ENCODE results near the gene SLC39A11.

Gene SLC39A11

DNA sequence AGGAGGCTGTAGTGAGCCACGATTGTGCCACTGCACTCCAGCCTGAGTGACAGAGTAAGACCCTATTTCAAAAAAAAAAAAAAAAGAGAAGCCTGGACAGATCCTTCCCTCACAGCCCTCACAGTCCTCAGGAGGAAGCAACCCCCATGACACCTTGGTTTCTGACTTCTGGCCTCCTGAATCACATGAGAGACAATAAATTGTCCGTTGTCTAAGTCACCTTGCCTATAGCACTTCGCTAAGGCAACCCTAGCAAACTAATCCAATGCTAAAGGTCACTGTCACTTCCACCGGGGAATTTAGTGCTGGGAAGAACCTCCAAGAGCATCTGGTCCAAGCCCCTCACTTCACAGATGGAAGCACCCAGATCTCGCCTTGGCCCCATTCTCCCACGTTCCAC is 18.9 kb upstream of the SLC39A11 start:
- no peak for DNase-seq
- Histone ChIP-seq H3K36me3 (ENCODE audit: control insufficient read depth in 4 of 4, insufficient read depth in 4 of 4, low read length in 3 of 4) (no peaks in the 10 kb centered on the region), H3K27me3 (replicated peaks in 2 of 5; ENCODE audit: control insufficient read depth in 4 of 5, insufficient read depth in 5 of 5, low read length in 4 of 5) (no peaks in the 10 kb centered on the region), H3K9me3 (ENCODE audit: control extremely low read depth in 1 of 5, control insufficient read depth in 4 of 5, insufficient read depth in 2 of 5, low read depth in 1 of 5, low read length in 4 of 5) (peaks cover 0 to 5% (median 0%) of the 10 kb centered on the region in 5 experiments), H3K4me1 (ENCODE audit: control extremely low read depth in 1 of 4, control insufficient read depth in 4 of 4, insufficient read depth in 4 of 4, low read length in 3 of 4) (no peaks in the 10 kb centered on the region), H3K27ac (ENCODE audit: insufficient read depth in 1 of 2, low read depth in 1 of 2, low read length in 2 of 2, poor library complexity in 1 of 2, severe bottlenecking in 2 of 2) (no peak overlapping the region), H3K4me3 (ENCODE audit: control insufficient read depth in 1 of 7, extremely low read depth in 1 of 7, insufficient read depth in 4 of 7, low read depth in 2 of 7, low read length in 6 of 7) (no peak overlapping the region)
- 87% methylated on average over 6 of the region's 6 CpGs for WGBS (ENCODE audit: insufficient coverage)
- ChIA-PET CTCF (no interaction called here), POLR2A (no interaction called here)

DNA sequence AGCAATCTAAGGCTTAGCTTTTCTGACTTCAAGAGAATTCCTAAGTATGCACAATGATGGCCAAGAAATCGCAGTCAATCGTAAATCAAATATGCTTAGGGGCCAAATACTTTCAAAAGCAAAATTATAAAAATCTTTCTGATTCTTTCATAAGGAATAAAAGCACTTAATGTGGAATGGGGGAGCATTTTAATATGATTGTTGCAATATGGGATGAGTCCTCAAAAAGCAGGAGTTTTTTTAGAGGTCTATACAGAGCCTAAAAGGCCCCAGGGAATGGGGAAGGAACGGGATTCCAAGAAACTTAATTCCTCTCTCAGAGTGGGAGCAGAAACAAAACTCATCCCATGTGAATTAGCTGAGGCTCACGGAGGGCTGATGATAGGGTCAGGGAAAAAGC is 14.7 kb upstream of the SLC39A11 start:
- 100% methylated on average over 2 of the region's 4 CpGs for WGBS (ENCODE audit: insufficient coverage)
- DNase-seq: no peak
- H3K27ac ChIP-seq (ENCODE audit: insufficient read depth in 1 of 2, low read depth in 1 of 2, low read length in 2 of 2, poor library complexity in 1 of 2, severe bottlenecking in 2 of 2): no peak overlapping the region
- H3K36me3 ChIP-seq (ENCODE audit: control insufficient read depth in 4 of 4, insufficient read depth in 4 of 4, low read length in 3 of 4): no peaks in the 10 kb centered on the region
- no peaks in the 10 kb centered on the region for H3K9me3 ChIP-seq (ENCODE audit: control extremely low read depth in 1 of 5, control insufficient read depth in 4 of 5, insufficient read depth in 2 of 5, low read depth in 1 of 5, low read length in 4 of 5)
- H3K4me1 ChIP-seq (ENCODE audit: control extremely low read depth in 1 of 4, control insufficient read depth in 4 of 4, insufficient read depth in 4 of 4, low read length in 3 of 4): no peaks in the 10 kb centered on the region
- ChIA-PET CTCF (no interaction called here), POLR2A (no interaction called here)
- H3K4me3 ChIP-seq (ENCODE audit: control insufficient read depth in 1 of 7, extremely low read depth in 1 of 7, insufficient read depth in 4 of 7, low read depth in 2 of 7, low read length in 6 of 7): no peak overlapping the region
- no peaks in the 10 kb centered on the region for H3K27me3 ChIP-seq (replicated peaks in 2 of 5; ENCODE audit: control insufficient read depth in 4 of 5, insufficient read depth in 5 of 5, low read length in 4 of 5)

DNA sequence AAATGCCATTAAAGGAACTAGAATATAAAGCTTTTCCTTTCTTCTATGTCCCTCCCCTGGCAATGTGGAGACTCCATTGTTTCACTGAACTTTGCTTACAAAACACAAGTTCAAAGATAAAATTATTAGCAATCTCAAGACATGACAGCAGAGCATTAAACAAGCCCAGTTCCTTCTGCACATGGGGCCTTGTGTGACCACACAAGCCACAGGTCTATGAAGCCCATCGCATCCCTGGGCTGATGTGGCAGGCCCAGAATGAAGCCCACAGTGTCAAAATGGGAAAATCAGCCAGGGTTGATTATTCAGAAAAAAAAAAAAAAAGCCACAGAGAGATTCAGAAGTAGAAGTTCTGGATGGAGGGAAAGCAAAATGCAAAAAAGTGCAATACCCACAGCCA is 12.9 kb upstream of the SLC39A11 start:
- POLR2A ChIA-PET: no interaction called here
- CTCF ChIA-PET: interaction anchor here (0.6 kb wide), 1 partner anchor 103 kb away, joined by 3 read pairs; no protein-coding TSS in a partner anchor
- 89% methylated on average over 1 of the region's 1 CpG for WGBS (ENCODE audit: insufficient coverage)

DNA sequence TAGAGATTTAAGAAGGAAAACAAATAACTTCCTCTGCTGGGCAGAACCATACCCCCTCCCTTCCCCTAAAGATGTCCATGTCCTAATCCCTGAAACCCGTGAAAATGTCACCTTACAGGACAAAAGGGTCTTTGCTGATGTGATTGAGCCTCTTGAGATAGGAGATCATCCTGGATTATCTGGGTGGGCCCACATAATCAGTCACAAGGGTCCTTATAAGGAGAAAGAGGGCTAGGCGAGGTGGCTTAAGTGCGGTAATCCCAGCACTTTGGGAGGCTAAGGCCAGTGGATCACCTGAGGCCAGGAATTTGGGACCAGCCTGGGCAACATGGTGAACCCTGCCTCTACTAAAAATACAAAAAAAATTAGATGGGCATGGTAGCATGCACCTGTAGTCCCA is 12.0 kb upstream of the SLC39A11 start:
- H3K27ac ChIP-seq (ENCODE audit: insufficient read depth in 1 of 2, low read depth in 1 of 2, low read length in 2 of 2, poor library complexity in 1 of 2, severe bottlenecking in 2 of 2): no peak overlapping the region
- no peaks in the 10 kb centered on the region for H3K36me3 ChIP-seq (ENCODE audit: control insufficient read depth in 4 of 4, insufficient read depth in 4 of 4, low read length in 3 of 4)
- peaks cover 0 to 6% (median 1%) of the 10 kb centered on the region in 4 experiments for H3K4me1 ChIP-seq (ENCODE audit: control extremely low read depth in 1 of 4, control insufficient read depth in 4 of 4, insufficient read depth in 4 of 4, low read length in 3 of 4)
- no peak for DNase-seq
- CTCF ChIA-PET: no interaction called here
- no peak overlapping the region for H3K4me3 ChIP-seq (ENCODE audit: control insufficient read depth in 1 of 7, extremely low read depth in 1 of 7, insufficient read depth in 4 of 7, low read depth in 2 of 7, low read length in 6 of 7)
- no peaks in the 10 kb centered on the region for H3K9me3 ChIP-seq (ENCODE audit: control extremely low read depth in 1 of 5, control insufficient read depth in 4 of 5, insufficient read depth in 2 of 5, low read depth in 1 of 5, low read length in 4 of 5)
- no CpG with 5 or more reads among the region's 3 CpGs for WGBS (ENCODE audit: insufficient coverage)
- POLR2A ChIA-PET: no interaction called here
- no peaks in the 10 kb centered on the region for H3K27me3 ChIP-seq (replicated peaks in 2 of 5; ENCODE audit: control insufficient read depth in 4 of 5, insufficient read depth in 5 of 5, low read length in 4 of 5)

More for the DNA sequence above, 12.9 kb upstream of the SLC39A11 start:
- no peaks in the 10 kb centered on the region for H3K36me3 ChIP-seq (ENCODE audit: control insufficient read depth in 4 of 4, insufficient read depth in 4 of 4, low read length in 3 of 4)
- H3K4me3 ChIP-seq (ENCODE audit: control insufficient read depth in 1 of 7, extremely low read depth in 1 of 7, insufficient read depth in 4 of 7, low read depth in 2 of 7, low read length in 6 of 7): no peak overlapping the region
- DNase-seq: no peak
- H3K9me3 ChIP-seq (ENCODE audit: control extremely low read depth in 1 of 5, control insufficient read depth in 4 of 5, insufficient read depth in 2 of 5, low read depth in 1 of 5, low read length in 4 of 5): no peaks in the 10 kb centered on the region
- no peak overlapping the region for H3K27ac ChIP-seq (ENCODE audit: insufficient read depth in 1 of 2, low read depth in 1 of 2, low read length in 2 of 2, poor library complexity in 1 of 2, severe bottlenecking in 2 of 2)
- no peaks in the 10 kb centered on the region for H3K4me1 ChIP-seq (ENCODE audit: control extremely low read depth in 1 of 4, control insufficient read depth in 4 of 4, insufficient read depth in 4 of 4, low read length in 3 of 4)
- no peaks in the 10 kb centered on the region for H3K27me3 ChIP-seq (replicated peaks in 2 of 5; ENCODE audit: control insufficient read depth in 4 of 5, insufficient read depth in 5 of 5, low read length in 4 of 5)

DNA sequence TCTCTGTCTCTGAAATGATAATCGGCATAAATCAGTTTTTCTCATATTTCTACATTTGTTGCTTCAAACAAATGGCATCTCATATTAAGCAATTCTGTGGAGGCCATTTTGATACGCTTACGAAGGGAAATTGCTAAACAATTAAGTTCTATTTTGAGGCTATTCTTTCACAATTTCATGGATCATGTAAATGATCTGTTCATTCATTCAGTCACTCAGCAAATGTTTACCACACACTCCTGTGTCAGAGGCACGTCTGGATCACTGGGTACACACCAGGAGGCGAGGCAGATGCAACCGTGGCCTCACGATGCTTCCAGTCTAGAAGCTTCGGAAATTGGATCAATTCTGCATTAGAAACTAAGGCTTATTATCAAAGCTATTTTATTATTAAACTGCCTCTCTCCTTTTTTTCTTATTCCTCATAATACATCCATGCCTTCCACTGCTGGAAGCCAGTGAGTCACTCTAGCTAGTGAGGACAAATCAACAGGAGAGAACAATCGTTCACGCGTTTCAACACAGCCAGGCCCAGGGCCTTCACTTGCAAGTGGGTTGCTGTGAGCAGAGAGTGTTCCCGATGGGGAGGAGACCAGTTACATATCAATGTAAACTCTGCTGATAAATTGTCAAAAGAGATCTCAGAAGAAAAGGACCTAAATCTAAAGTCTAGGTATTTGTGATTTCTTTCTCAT is 11.3 kb upstream of the SLC39A11 start:
- DNase-seq: no peak
- no peaks in the 10 kb centered on the region for H3K36me3 ChIP-seq (ENCODE audit: control insufficient read depth in 4 of 4, insufficient read depth in 4 of 4, low read length in 3 of 4)
- H3K4me3 ChIP-seq (ENCODE audit: control insufficient read depth in 1 of 7, extremely low read depth in 1 of 7, insufficient read depth in 4 of 7, low read depth in 2 of 7, low read length in 6 of 7): no peak overlapping the region
- H3K27ac ChIP-seq (ENCODE audit: insufficient read depth in 1 of 2, low read depth in 1 of 2, low read length in 2 of 2, poor library complexity in 1 of 2, severe bottlenecking in 2 of 2): no peak overlapping the region
- no peaks in the 10 kb centered on the region for H3K9me3 ChIP-seq (ENCODE audit: control extremely low read depth in 1 of 5, control insufficient read depth in 4 of 5, insufficient read depth in 2 of 5, low read depth in 1 of 5, low read length in 4 of 5)
- no peaks in the 10 kb centered on the region for H3K27me3 ChIP-seq (replicated peaks in 2 of 5; ENCODE audit: control insufficient read depth in 4 of 5, insufficient read depth in 5 of 5, low read length in 4 of 5)
- WGBS (ENCODE audit: insufficient coverage): 100% methylated on average over 11 of the region's 12 CpGs
- POLR2A ChIA-PET: no interaction called here
- CTCF ChIA-PET: no interaction called here
- peaks cover 0 to 9% (median 1%) of the 10 kb centered on the region in 4 experiments for H3K4me1 ChIP-seq (ENCODE audit: control extremely low read depth in 1 of 4, control insufficient read depth in 4 of 4, insufficient read depth in 4 of 4, low read length in 3 of 4)

DNA sequence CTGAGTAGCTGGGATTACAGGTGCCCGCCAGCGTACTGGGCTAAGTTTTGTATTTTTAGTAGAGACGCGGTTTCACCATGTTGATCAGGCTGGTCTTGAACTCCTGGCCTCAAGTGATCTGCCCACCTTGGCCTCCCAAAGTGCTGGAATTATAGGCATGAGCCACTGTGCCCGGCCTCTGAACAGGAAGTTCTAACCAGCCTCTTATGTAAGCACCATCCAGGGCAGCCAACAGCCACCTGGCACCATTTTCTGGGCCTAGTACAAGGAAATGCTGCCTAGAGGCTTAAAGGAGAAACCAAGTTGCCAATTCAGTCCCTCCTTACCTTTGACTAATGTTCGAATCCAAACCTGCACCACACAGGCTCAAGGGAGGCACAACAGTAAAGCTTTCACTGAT is 8.5 kb upstream of the SLC39A11 start:
- ChIA-PET POLR2A (no interaction called here), CTCF (no interaction called here)
- no peak overlapping the region for H3K27ac ChIP-seq (ENCODE audit: insufficient read depth in 1 of 2, low read depth in 1 of 2, low read length in 2 of 2, poor library complexity in 1 of 2, severe bottlenecking in 2 of 2)
- H3K4me3 ChIP-seq (ENCODE audit: control insufficient read depth in 1 of 7, extremely low read depth in 1 of 7, insufficient read depth in 4 of 7, low read depth in 2 of 7, low read length in 6 of 7): no peak overlapping the region
- H3K9me3 ChIP-seq (ENCODE audit: control extremely low read depth in 1 of 5, control insufficient read depth in 4 of 5, insufficient read depth in 2 of 5, low read depth in 1 of 5, low read length in 4 of 5): no peaks in the 10 kb centered on the region
- H3K27me3 ChIP-seq (replicated peaks in 2 of 5; ENCODE audit: control insufficient read depth in 4 of 5, insufficient read depth in 5 of 5, low read length in 4 of 5): no peaks in the 10 kb centered on the region
- 70% methylated on average over 4 of the region's 6 CpGs for WGBS (ENCODE audit: insufficient coverage)
- H3K4me1 ChIP-seq (ENCODE audit: control extremely low read depth in 1 of 4, control insufficient read depth in 4 of 4, insufficient read depth in 4 of 4, low read length in 3 of 4): peaks cover 0 to 18% (median 4%) of the 10 kb centered on the region in 4 experiments
- H3K36me3 ChIP-seq (ENCODE audit: control insufficient read depth in 4 of 4, insufficient read depth in 4 of 4, low read length in 3 of 4): no peaks in the 10 kb centered on the region
- no peak for DNase-seq

DNA sequence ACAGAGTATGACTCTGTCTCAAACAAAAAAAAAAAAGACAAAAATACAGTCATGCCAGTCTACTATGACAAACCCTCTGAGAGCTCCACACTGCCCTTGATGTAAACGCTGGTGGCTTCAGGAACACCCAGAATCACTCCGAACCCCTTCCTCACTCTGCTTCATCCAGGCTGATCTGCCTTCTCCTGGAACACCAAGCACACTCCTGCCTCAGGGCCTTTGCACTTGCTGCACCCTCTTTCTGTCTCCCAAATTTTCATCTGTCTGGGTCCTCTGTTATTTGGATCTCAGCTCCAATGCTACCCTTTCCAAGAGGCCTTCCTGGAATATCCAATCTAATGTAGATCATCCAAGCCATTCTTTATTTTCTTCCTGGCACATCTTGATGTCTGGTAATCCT is 7.9 kb upstream of the SLC39A11 start:
- DNase-seq: no peak
- no peaks in the 10 kb centered on the region for H3K36me3 ChIP-seq (ENCODE audit: control insufficient read depth in 4 of 4, insufficient read depth in 4 of 4, low read length in 3 of 4)
- peaks cover 0 to 19% (median 4%) of the 10 kb centered on the region in 4 experiments for H3K4me1 ChIP-seq (ENCODE audit: control extremely low read depth in 1 of 4, control insufficient read depth in 4 of 4, insufficient read depth in 4 of 4, low read length in 3 of 4)
- no peak overlapping the region for H3K4me3 ChIP-seq (ENCODE audit: control insufficient read depth in 1 of 7, extremely low read depth in 1 of 7, insufficient read depth in 4 of 7, low read depth in 2 of 7, low read length in 6 of 7)
- 100% methylated on average over 2 of the region's 2 CpGs for WGBS (ENCODE audit: insufficient coverage)
- H3K27me3 ChIP-seq (replicated peaks in 2 of 5; ENCODE audit: control insufficient read depth in 4 of 5, insufficient read depth in 5 of 5, low read length in 4 of 5): no peaks in the 10 kb centered on the region
- CTCF ChIA-PET: no interaction called here
- no peaks in the 10 kb centered on the region for H3K9me3 ChIP-seq (ENCODE audit: control extremely low read depth in 1 of 5, control insufficient read depth in 4 of 5, insufficient read depth in 2 of 5, low read depth in 1 of 5, low read length in 4 of 5)
- H3K27ac ChIP-seq (ENCODE audit: insufficient read depth in 1 of 2, low read depth in 1 of 2, low read length in 2 of 2, poor library complexity in 1 of 2, severe bottlenecking in 2 of 2): no peak overlapping the region
- POLR2A ChIA-PET: interaction anchor here (0.6 kb wide), 1 partner anchor 16 kb away, joined by 3 read pairs; no protein-coding TSS in a partner anchor
